M059J (cell line): ENCODE measurements around the gene C15orf62. TPM values are rescaled to one million over a fixed set of nuclear protein-coding genes. Genes with fewer than 3 reads are reported as not detected.

Source experiments
- DNase-seq: peaks from one replicate; pipeline ENCODE4 v3.0.0-alpha.2; 2012; ENCODE audit warnings: low read depth
- total RNA-seq: library from RNA; depleted of rRNA; stranded (reverse); fragments of >200 nt; shearing (Covaris generic); gene quantifications from 2 replicates; pipeline ENCODE4 v1.2.3, GENCODE V29; 2014

C15orf62 gene
- total RNA-seq, 1 experiment from 2014 or later = 0.49 TPM

- DNase-seq = no peak
Measured at GRCh38 chr15:40755812-40756208, 14.0 kb upstream of the C15orf62 start.

GRCh38 chr15:40756938-40757337 lies 12.8 kb upstream of the C15orf62 start:
- DNase-seq = no peak

GRCh38 chr15:40759961-40760360 lies 9.8 kb upstream of the C15orf62 start:
- no peak for DNase-seq

GRCh38 chr15:40762919-40763800 lies 6.6 kb upstream of the C15orf62 start:
- DNase-seq = peak; percentile 70

- peak; percentile 79 for DNase-seq
Measured at GRCh38 chr15:40763801-40764628, 5.8 kb upstream of the C15orf62 start, which contains the start of gene GCHFR. Gene GCHFR, plus strand, starts transcription at chr15:40764068. Its CDS starts 113 bp downstream, at chr15:40764181.

- DNase-seq = no peak
Measured at GRCh38 chr15:40764629-40765103, 5.1 kb upstream of the C15orf62 start.

GRCh38 chr15:40766194-40766815 lies 3.5 kb upstream of the C15orf62 start:
- peak; percentile 70 for DNase-seq

GRCh38 chr15:40766906-40767837 lies 2.6 kb upstream of the C15orf62 start:
- peak; percentile 78 for DNase-seq

GRCh38 chr15:40767838-40768500 lies 1.8 kb upstream of the C15orf62 start:
- DNase-seq = no peak

GRCh38 chr15:40768521-40769273 lies 1.1 kb upstream of the C15orf62 start:
- peak; percentile 47 for DNase-seq

- no peak for DNase-seq
Measured at GRCh38 chr15:40770147-40770721, 454 bp downstream of the C15orf62 start.

GRCh38 chr15:40771242-40771641 lies 1.5 kb downstream of the C15orf62 start:
- DNase-seq = no peak

GRCh38 chr15:40772014-40772413 lies 2.2 kb downstream of the C15orf62 start:
- no peak for DNase-seq

GRCh38 chr15:40773496-40773895 lies 3.7 kb downstream of the C15orf62 start:
- no peak for DNase-seq

- no peak for DNase-seq
Measured at GRCh38 chr15:40773902-40774301, 4.1 kb downstream of the C15orf62 start.

- no peak for DNase-seq
Measured at GRCh38 chr15:40775007-40775406, 5.2 kb downstream of the C15orf62 start.

GRCh38 chr15:40775740-40776536 lies 6.2 kb downstream of the C15orf62 start:
- no peak for DNase-seq

- peak; percentile 88 for DNase-seq
Measured at GRCh38 chr15:40776537-40777141, 6.9 kb downstream of the C15orf62 start.
